ENCODE measurements around the gene NPTX1. TPM values are rescaled to one million over a fixed set of nuclear protein-coding genes. Genes with fewer than 3 reads are reported as not detected.
A peak's percentile ranks its signal among the peaks of the same experiment; 100 is the strongest.

Gene NPTX1
- total and polyA plus RNA-seq, 2 of the 13 experiments (the other 11 are each of a cell fraction or from before 2014, with no cell fraction given), result 0.01 TPM; not detected in 1

GRCh38 chr17:80477647-80478478 lies 1.5 kb upstream of the NPTX1 start (continued):
- TF ChIP-seq FOSL2 (CRISPR knock-in tag; IDR thresholded peaks at IDR 0.05) (0 out of 2 replicates have a peak, but pooled peaks have one; percentile 12), TSC22D2 (CRISPR knock-in tag; IDR thresholded peaks at IDR 0.05; ENCODE audit: borderline replicate concordance) (0 out of 2 replicates have a peak, but pooled peaks have one; percentile 25), POLR2AphosphoS5 (IDR thresholded peaks at IDR 0.05; ENCODE audit: low read depth, low read length) (no peak), HINFP (CRISPR knock-in tag; IDR thresholded peaks at IDR 0.05; ENCODE audit: low read depth) (0 out of 2 replicates have a peak, but pooled peaks have one; percentile 5), BHLHE40 (IDR thresholded peaks at IDR 0.05; ENCODE audit: low read length) (0 out of 2 replicates have a peak, but pooled peaks have one; percentile 46), ATF7-NPFF (CRISPR knock-in tag; IDR thresholded peaks at IDR 0.05; ENCODE audit: low read depth) (0 out of 2 replicates have a peak, but pooled peaks have one; percentile 56), RFX3 (CRISPR knock-in tag; IDR thresholded peaks at IDR 0.05) (no peak), PATZ1 (CRISPR knock-in tag; IDR thresholded peaks at IDR 0.05) (peak; percentile 23; the same call in 1 of the 2 replicates), HNRNPLL (IDR thresholded peaks at IDR 0.05; ENCODE audit: low read depth, low read length, poor library complexity, severe bottlenecking) (peak; percentile 44), CTCF (CRISPR knock-in tag; IDR thresholded peaks at IDR 0.05) (peak; percentile 85), RBM39 (IDR thresholded peaks at IDR 0.05; ENCODE audit: low read depth, low read length, poor library complexity, severe bottlenecking) (no peak), ZNF547 (CRISPR knock-in tag; IDR thresholded peaks at IDR 0.05) (peak; percentile 62; the same call in 1 of the 2 replicates), RNF2 (conservative IDR thresholded peaks at IDR 0.05; ENCODE audit: low read depth) (peak; percentile 64; the same call in 1 of the 2 replicates), KDM2A (CRISPR knock-in tag; IDR thresholded peaks at IDR 0.05; ENCODE audit: borderline replicate concordance, low read depth) (peak; percentile 63; the same call in 1 of the 2 replicates), ELF3 (CRISPR knock-in tag; IDR thresholded peaks at IDR 0.05) (0 out of 2 replicates have a peak, but pooled peaks have one; percentile 13)
